ENCODE data around the gene SDR39U1. TPM values are rescaled to one million over a fixed set of nuclear protein-coding genes. Genes with fewer than 3 reads are reported as not detected.

The SDR39U1 gene
- total RNA-seq, 1 donor from 2014 or later = 68.2 TPM

DNA sequence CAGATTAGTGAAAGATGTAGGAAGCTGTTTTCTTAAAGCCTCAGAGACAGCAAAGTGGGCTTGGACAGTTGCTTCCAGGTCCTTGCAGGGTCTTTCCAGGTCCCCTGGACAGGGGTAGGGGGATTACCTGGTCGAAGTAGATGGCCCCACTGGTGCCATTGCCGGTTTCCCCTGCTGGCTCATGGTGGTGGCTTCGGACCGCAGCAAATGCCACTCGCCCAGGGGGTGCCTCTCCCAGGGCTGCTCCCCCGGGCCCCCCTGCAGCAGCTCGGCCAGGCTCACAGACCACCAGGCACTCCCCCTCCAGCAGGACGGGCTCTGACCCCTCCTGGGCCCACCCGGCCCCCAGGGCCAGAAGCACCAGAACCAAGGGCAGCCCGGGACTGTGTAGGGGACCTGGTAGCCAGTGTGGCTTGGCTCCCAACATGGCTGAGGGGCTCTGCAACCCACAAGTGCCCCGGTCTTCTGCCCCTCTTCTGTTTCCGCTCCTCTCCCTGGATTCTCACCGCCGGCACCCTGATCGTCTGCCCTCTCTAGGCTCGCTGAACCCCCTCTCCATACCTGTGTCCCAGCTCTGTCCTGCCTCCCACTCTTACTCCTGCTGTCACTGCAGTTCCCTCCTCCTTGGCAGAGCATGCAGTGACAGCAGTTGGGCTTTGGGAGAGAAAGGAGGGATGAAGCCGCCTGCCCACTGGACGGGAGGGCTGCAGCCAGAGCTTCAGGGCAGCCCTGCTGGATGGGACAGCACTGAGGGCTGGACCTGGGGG lies 13.8 kb downstream of the SDR39U1 start:
- H3K27me3 Mint-ChIP-seq = no peaks in the 10 kb centered on the region
- H3K27ac Mint-ChIP-seq = no peak overlapping the region

DNA sequence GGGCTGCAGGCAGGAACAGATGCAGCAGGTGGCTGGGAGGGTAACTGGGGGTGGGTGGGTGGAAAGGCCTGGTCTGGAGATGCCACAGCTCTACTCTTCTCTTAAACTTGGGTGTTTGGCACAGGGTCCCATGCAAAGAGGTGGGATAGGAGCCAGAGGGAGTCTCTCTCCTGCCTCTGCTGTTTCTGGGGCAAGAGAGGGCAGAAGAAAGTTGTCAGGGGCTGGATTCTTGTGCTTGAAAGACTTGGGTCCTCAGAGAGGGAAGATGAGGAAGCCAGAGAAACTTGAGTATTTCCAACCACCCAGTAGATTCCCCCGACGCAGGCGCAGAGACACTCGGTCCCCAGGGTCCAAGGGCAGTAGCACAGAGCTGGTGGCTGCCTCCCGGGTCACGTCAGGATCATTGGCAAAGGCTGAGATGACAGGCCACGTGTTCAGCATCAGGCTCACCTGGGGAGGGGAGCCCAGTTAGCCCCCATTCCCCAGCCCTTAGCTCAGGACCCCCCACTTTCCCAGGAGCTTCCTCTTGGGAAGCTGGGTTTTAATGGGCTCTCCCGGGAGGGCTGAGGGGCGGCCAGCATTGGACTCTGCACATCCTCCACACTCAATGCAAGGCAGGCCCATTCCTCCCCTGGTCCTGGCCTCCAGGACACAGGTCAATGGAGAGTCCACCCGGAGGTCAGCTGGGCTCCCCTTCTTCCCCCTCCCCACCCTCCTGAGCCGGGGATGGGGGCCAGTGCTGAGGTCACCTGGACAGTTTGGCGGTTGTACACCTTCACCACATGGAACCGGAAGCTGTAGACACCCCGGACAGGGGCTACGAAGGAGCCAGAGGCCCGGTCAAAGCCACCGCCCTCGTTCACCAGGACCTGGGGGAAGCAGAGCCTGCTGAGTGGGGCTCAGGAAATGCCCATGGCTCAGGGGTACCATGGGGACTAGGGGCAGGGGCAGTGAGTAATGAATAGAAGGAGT lies 14.8 kb downstream of the SDR39U1 start:
- H3K27ac Mint-ChIP-seq = peak overlapping the region; percentile 73
- TF ChIP-seq, protein P1, sequence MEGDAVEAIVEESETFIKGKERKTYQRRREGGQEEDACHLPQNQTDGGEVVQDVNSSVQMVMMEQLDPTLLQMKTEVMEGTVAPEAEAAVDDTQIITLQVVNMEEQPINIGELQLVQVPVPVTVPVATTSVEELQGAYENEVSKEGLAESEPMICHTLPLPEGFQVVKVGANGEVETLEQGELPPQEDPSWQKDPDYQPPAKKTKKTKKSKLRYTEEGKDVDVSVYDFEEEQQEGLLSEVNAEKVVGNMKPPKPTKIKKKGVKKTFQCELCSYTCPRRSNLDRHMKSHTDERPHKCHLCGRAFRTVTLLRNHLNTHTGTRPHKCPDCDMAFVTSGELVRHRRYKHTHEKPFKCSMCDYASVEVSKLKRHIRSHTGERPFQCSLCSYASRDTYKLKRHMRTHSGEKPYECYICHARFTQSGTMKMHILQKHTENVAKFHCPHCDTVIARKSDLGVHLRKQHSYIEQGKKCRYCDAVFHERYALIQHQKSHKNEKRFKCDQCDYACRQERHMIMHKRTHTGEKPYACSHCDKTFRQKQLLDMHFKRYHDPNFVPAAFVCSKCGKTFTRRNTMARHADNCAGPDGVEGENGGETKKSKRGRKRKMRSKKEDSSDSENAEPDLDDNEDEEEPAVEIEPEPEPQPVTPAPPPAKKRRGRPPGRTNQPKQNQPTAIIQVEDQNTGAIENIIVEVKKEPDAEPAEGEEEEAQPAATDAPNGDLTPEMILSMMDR (IDR thresholded peaks at IDR 0.05; ENCODE audit: unreplicated experiment) = no peak
- peaks cover 19% of the 10 kb centered on the region for H3K4me1 Mint-ChIP-seq (ENCODE audit: low read depth)
- H3K4me3 Mint-ChIP-seq (ENCODE audit: low read depth) = peak overlapping the region; percentile 46
- no peaks in the 10 kb centered on the region for H3K9me3 Mint-ChIP-seq (ENCODE audit: low read depth)
- H3K27me3 Mint-ChIP-seq = no peaks in the 10 kb centered on the region
- DNase-seq (ENCODE audit: low spot score, unreplicated experiment) = no peak
- peaks cover 2% of the 10 kb centered on the region for H3K36me3 Mint-ChIP-seq (ENCODE audit: insufficient read depth)

More for the DNA sequence above, 13.8 kb downstream of the SDR39U1 start:
- H3K36me3 Mint-ChIP-seq (ENCODE audit: insufficient read depth) = peaks cover 7% of the 10 kb centered on the region
- H3K9me3 Mint-ChIP-seq (ENCODE audit: low read depth) = no peaks in the 10 kb centered on the region
- DNase-seq (ENCODE audit: low spot score, unreplicated experiment) = no peak
- H3K4me1 Mint-ChIP-seq (ENCODE audit: low read depth) = peaks cover 22% of the 10 kb centered on the region
- peak overlapping the region; percentile 73 for H3K4me3 Mint-ChIP-seq (ENCODE audit: low read depth)
- TF ChIP-seq, protein P1 (IDR thresholded peaks at IDR 0.05; ENCODE audit: unreplicated experiment) = no peak

DNA sequence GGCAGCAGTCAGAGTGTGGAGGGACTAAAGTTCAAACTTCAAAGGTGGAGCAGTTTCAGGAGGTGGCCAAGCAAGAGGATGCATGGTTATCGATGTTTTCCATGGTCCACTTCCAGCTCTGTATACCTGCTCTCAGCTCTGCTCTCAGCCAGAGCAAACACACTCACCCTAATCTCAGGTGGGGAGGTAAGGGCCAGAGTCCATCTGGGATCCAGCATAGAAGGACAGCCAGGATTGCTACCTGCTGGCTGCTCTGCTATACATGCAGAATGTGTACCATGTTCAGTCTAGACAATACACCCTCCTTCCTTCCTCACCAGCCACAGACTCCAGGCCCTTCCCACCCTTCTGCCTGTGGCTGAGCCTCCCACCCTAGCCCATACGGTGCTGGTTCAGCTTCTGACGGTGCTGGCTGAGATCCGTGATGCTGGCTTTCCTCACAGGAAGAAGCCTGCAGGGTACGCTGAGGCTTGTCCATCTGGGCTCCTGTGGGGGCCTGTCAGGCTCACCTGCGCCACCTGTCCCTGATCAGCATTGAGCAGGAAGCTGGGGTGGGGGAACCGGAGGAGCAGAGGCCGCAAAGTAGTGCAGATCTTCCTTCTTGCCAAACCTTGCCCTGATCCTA lies 15.6 kb downstream of the SDR39U1 start:
- no peaks in the 10 kb centered on the region for H3K27me3 Mint-ChIP-seq

DNA sequence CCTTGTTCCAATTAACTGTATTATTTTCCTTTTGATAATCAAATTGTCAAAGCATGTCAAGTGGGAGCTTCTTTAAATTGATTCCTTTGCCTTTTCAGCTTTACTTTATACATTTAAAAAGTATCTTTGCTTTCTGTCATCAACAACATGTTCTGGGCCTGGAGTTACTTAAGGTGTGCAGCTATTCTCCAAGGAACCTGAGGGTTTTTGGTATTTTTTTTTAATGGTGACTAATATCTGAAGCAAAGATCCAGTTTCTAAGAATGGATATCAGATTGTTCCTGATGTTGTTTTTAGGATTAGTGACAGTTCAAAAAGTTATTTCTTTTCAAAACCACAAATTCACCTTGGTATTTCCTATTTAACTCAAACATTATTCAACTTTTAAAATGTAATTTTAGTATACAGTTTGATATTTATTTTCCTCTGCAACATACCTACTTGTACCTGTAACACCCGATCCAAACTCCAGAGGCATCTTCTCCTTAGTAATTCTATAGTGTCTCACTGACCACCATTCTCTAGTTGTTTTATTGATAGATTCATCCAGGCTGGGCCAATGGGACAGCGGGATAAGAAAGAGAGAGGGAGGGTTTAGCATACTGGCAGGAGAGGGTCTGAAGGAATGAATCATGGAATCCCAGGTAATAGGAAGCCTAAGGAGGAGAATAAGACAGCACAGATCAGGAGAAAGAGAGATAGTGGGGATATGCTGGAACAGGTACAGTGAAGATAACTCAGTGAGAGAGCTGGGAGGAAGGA lies 16.2 kb downstream of the SDR39U1 start:
- DNase-seq (ENCODE audit: low spot score, unreplicated experiment) = no peak
- TF ChIP-seq, protein P1 (IDR thresholded peaks at IDR 0.05; ENCODE audit: unreplicated experiment) = no peak
- Mint-ChIP-seq H3K4me3 (ENCODE audit: low read depth) (peak overlapping the region; percentile 9), H3K4me1 (ENCODE audit: low read depth) (peaks cover 14% of the 10 kb centered on the region), H3K36me3 (ENCODE audit: insufficient read depth) (no peaks in the 10 kb centered on the region), H3K27me3 (no peaks in the 10 kb centered on the region), H3K9me3 (ENCODE audit: low read depth) (no peaks in the 10 kb centered on the region), H3K27ac (peak overlapping the region; percentile 93)

More for the DNA sequence above, 15.6 kb downstream of the SDR39U1 start:
- H3K4me3 Mint-ChIP-seq (ENCODE audit: low read depth) = peak overlapping the region; percentile 9
- H3K9me3 Mint-ChIP-seq (ENCODE audit: low read depth) = no peaks in the 10 kb centered on the region
- peaks cover 2% of the 10 kb centered on the region for H3K36me3 Mint-ChIP-seq (ENCODE audit: insufficient read depth)
- H3K4me1 Mint-ChIP-seq (ENCODE audit: low read depth) = peaks cover 18% of the 10 kb centered on the region
- TF ChIP-seq, protein P1 (IDR thresholded peaks at IDR 0.05; ENCODE audit: unreplicated experiment) = no peak
- DNase-seq (ENCODE audit: low spot score, unreplicated experiment) = no peak
- peak overlapping the region; percentile 93 for H3K27ac Mint-ChIP-seq

All from progenitor cell of endocrine pancreas (in vitro differentiated cells).